Parietal lobe (tissue), 1 donor: ENCODE data around the gene SMARCD3. TPM values are rescaled to one million over a fixed set of nuclear protein-coding genes. Genes with fewer than 3 reads are reported as not detected.

Experiments used
- total RNA-seq: library from RNA; depleted of rRNA; stranded (reverse); fragments of >200 nt; gene quantifications from one replicate; pipeline ENCODE4 v1.2.3, GENCODE V29; 2014

Gene SMARCD3
- 154 TPM for total RNA-seq

GRCh38 chr7:151248346-151249033 lies at the start of gene SMARCD3:
TSS of gene SMARCD3 (minus strand) at chr7:151248694. CDS start at chr7:151248562, 132 bp downstream.

GRCh38 chr7:151232091-151232916 lies 16.2 kb downstream of the SMARCD3 start, which contains the start of gene CHPF2:
TSS of gene CHPF2 (plus strand) at chr7:151232483. CDS start at chr7:151234012, 1,529 bp downstream.

GRCh38 chr7:151226875-151227782 lies 21.4 kb downstream of the SMARCD3 start, which contains the start of gene ABCF2:
TSS of gene ABCF2 (minus strand) at chr7:151227205. CDS start at chr7:151226458, 747 bp downstream.

GRCh38 chr7:151210087-151210854 lies 38.2 kb downstream of the SMARCD3 start, which contains the start of gene H2BK1:
TSS of gene H2BK1 (minus strand) at chr7:151210488. CDS start at chr7:151210318, 170 bp downstream.

Other genes starting within 250 kb of the SMARCD3 start
- 2.8 TPM for gene ATG9B, start 224.2 kb downstream of the SMARCD3 start, total RNA-seq
- gene ABCB8, start 220.2 kb downstream of the SMARCD3 start, total RNA-seq = 67.6 TPM
- 2.5 TPM for gene ASIC3, start 200.2 kb downstream of the SMARCD3 start, total RNA-seq
- 36.6 TPM for gene CDK5, start 190.8 kb downstream of the SMARCD3 start, total RNA-seq
- gene SLC4A2, start 189.1 kb downstream of the SMARCD3 start, total RNA-seq = 10.6 TPM
- gene FASTK, start 167.9 kb downstream of the SMARCD3 start, total RNA-seq = 53.5 TPM
- gene TMUB1, start 165.2 kb downstream of the SMARCD3 start, total RNA-seq = 8.5 TPM
- gene AGAP3, start 162.2 kb downstream of the SMARCD3 start, total RNA-seq = 106 TPM
- gene GBX1, start 81.0 kb downstream of the SMARCD3 start, total RNA-seq = not detected
- gene ASB10, start 61.4 kb downstream of the SMARCD3 start, total RNA-seq = not detected
- gene H2BK1, start 38.2 kb downstream of the SMARCD3 start, total RNA-seq = not detected
- gene ABCF2, start 21.5 kb downstream of the SMARCD3 start, total RNA-seq = 27.9 TPM
- 24.4 TPM for gene CHPF2, start 16.2 kb downstream of the SMARCD3 start, total RNA-seq
- 60.1 TPM for gene NUB1, start 93.1 kb upstream of the SMARCD3 start, total RNA-seq
- 121 TPM for gene WDR86, start 161.3 kb upstream of the SMARCD3 start, total RNA-seq
- not detected for gene CRYGN, start 191.4 kb upstream of the SMARCD3 start, total RNA-seq